C1 segment of cervical spinal cord (tissue), 14 donors: ENCODE data around the gene SLAMF7.

Experiments
- DNase-seq, 14 donors: peaks; one replicate each; lab custom pipeline; 2025; lab: John Stamatoyannopoulos, UW

Gene SLAMF7

GRCh38 chr1:160800645-160801408 lies 61.8 kb downstream of the SLAMF7 start:
- no peak for DNase-seq

DNA sequence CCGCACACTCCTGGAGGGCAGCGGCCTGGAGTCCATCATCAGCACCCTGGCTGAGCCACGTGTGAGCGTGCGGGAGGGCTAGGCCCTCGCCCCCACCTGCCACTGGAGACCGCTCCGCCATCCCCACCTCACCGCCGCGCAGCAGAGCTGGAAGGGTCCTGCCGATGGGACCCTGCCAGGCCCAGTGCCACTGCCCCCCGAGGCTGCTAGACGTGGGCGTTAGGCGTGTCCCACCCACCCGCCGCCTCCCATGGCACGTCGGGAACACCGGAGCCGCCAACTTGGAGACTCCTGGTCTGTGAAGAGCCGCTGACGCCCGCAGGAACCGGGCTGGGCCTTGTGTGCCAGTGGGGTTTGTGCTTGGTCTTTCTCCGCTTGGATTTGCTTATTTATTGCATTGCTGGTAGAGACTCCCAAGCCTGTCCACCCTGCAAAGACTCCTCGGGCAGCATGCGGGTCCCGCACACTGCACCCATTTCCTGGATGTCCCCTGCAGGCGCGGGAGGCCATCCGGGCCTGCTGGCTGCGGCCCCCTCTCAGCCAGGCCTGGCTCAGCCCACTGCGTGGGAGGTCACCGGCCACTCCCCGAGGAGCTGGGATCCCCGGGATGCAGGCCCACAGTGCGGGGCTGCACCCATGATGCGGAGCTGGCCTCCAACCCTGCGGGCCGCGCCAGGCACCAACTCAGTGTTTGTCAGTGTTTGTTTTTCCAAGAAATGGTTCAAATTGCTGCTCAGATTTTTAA lies 63.0 kb downstream of the SLAMF7 start:
- DNase-seq = no peak
